SW480 (cell line): Measurements from ENCODE around the gene COL5A1.

Experiments used
- DNase-seq: peaks from one replicate; pipeline ENCODE4 v3.0.0-alpha.2; 2016; ENCODE audit warnings: low spot score

COL5A1 gene

DNA sequence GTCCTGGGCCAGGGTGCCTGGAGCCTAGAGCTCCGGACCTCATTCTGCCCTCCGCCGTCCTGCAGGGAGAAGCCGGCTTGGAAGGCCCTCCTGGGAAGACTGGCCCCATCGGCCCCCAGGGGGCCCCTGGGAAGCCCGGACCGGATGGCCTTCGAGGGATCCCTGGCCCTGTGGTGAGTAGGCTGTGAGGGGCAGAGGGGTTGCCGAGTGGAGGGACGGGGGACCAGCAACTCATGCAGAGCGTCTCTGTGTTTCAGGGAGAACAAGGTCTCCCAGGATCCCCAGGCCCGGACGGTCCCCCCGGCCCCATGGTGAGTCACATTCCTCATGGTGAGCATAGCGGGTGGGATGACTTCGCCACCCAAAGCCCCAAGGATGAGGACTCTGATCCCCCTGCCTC is 177.0 kb downstream of the COL5A1 start:
- no peak for DNase-seq

DNA sequence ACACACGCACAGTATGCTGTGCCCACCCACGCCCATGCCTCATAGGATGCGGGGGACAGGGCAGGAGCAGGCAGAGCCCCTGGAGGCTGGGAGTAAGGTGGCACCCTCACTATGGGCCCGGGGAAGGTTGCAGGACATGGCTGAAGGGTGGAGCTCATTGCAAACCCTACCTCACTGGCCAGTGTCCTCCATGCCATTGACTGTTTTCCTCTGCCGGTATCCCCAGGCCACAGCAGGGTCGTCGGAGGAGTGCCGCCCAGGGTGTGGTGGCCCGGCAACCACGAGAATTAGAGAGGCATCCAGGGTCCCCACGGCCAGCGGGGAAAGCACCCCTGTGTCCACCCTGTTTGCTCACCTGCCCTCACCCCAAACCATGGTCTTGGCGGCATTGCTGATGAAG is 179.3 kb downstream of the COL5A1 start:
- DNase-seq: no peak

DNA sequence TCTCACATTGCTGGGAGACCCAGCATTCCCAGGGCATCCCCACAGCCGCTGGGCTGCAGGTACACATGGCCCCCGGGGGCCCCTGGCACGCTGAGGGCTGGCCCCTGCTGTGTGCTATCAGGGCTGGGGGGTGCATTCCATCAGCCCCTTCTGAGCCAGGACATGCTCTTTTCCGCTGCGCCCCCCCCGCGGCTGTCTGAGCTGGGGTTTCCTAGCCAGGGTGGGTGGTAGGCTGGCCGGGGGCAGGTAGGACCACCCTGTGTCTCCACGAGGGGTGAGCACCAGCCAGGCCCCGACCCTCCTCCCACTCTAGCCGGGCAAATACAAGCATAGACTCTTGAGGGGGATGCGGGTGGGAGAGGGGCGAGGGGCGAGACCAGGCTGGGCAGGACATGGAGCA is 180.9 kb downstream of the COL5A1 start:
- DNase-seq: no peak

DNA sequence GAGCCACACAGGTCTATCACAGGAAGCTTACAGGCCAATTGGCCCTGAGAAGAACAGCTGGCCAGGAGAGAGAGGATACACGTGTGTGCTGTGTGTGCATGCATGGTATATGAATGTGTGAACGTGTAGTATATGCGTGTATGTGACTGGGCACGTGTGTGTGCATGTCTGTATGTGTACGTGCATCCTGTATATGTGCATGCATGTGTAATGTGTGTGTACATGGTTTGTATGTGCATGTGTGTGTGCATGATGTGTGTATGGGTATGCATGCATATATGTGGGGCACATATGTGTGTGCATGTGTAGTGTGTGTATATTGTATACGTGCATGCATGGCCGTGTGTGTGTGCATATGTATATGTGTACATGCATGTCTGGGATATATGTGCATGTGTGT is 182.0 kb downstream of the COL5A1 start:
- no peak for DNase-seq

DNA sequence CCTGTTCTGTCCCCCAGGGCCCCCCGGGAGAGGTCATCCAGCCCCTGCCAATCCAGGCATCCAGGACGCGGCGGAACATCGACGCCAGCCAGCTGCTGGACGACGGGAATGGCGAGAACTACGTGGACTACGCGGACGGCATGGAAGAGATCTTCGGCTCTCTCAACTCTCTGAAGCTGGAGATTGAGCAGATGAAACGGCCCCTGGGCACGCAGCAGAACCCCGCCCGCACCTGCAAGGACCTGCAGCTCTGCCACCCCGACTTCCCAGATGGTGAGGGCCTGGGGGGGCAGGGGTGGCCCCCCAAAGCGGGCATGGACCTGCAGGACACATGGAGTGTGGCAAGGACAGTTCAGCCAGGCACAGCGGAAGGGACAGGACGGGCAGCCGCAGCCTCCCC is 183.0 kb downstream of the COL5A1 start:
- no peak for DNase-seq

GRCh38 chr9:134825025-134825424 is 183.4 kb downstream of the COL5A1 start:
- DNase-seq: no peak

GRCh38 chr9:134826336-134827285 is 185.0 kb downstream of the COL5A1 start:
- DNase-seq: no peak

GRCh38 chr9:134827559-134827958 is 186.0 kb downstream of the COL5A1 start:
- DNase-seq: no peak

DNA sequence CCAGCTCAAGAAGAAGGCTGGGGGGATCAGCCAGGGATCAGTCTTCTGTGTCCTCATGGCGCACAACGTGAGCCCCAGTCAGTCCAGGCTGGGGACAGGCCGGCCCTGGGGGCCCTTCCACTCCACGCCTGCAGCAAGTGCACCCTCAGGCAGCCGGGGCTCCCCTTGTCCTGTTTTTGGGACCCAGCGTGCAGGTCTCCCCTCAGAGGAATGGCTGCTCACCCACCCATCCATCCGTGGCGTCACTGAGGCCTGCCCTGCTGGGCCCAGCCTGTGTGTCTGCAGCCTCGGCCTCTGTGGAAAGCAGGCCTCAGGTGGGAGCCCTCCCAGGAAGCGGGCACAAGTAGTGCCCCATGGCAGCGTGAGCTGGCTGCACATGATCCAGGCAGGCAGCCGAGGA is 186.4 kb downstream of the COL5A1 start:
- DNase-seq: no peak

DNA sequence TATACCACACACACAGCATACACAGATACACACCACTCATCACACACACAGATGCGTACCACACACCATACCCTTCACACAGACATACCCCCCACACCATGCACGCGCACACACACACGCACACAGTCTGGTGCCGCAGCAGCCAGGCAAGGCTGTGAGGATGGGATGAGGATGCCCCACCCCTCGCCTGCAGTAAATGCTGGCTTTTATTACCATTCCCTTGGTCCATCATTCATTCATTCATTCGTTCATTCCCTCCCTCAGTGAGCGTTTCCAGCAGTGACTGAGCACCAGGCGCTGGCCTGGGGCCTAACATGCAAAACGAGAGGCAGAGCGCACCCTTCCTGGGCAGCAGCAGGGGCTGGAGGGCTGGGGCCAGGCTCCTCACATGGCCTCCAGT is 187.3 kb downstream of the COL5A1 start:
- DNase-seq: no peak

DNA sequence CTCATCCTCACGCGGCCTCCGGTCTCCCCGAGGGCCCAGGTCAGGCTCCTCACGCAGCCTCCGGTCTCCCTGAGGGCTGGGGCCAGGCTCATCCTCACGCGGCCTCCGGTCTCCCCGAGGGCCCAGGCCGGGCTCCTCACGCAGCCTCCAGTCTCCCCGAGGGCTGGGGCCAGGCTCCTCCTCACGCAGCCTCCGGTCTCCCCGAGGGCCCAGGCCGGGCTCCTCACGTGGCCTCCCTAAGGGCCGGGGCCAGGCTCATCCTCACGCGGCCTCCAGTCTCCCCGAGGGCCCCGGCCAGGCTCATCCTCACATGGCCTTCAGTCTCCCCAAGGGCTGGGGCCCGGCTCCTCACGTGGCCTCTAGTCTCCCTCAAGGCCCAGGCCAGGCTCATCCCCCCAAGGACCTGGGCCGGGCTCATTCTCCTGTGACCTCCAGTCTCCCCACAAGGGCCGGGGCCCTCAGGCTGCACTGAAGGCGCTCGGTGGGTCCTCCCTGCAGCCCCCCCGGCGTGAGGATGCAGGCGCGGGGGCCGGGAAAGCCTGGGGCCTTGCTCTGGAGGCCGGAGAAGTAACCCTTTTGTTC is 187.8 kb downstream of the COL5A1 start:
- DNase-seq: no peak

DNA sequence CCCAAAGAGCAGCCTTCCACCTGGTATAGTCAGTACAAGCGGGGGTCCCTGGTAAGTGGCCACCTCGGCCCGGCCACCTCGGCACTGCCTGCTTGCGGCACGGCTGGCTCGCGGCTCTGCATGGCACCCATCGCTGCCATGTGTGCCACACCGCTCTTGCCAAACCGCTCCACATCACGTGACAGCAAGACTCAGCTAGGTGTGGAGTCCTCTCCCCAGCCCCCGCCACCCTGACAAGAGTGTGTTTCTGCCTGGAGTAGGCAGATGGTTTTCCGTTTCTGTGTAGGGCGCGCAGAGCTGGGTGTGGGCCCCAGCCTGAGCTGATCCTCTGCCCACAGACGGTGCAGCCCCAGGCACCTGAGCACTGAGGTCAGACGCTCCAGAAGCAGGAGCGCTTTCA is 188.5 kb downstream of the COL5A1 start:
- DNase-seq: no peak

DNA sequence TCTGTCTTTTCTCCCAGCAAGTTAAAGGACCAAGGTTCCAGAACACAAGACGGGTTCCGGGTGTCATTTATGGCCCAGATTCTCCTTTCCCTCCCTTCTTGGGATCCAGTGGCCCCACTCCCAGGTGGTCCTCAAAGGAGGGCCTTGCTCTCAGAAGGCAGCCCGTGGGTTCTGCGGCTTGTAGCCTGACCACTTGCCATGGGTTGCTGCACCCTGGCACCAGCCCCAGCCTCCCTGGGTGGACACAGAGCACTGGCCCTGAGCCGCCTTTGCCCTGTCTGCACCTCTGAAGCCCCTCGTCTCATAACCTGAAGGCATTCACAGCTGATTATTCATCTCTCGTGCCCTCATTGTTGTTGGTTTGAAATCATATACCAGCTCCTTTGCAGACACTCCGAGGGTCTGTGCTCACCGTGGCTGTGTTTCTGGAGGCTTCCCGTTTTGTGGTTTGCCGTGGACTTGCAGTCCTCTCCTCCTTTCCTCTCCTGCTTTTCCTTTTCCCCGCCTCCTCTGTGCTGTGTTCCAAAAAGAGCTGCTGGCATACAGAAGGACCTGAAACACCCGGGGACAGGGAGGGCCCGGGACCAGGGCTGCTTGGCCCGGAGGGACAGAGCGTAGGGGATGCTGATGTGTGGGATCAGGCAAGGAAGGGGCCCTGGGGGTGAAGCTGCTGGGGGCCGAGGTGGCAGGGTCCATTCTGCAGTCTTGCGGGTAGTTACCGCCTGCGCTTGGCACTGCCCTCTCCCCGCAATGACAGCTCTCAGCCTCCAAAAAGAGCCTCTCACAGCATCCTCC is 189.5 kb downstream of the COL5A1 start:
- DNase-seq: no peak

DNA sequence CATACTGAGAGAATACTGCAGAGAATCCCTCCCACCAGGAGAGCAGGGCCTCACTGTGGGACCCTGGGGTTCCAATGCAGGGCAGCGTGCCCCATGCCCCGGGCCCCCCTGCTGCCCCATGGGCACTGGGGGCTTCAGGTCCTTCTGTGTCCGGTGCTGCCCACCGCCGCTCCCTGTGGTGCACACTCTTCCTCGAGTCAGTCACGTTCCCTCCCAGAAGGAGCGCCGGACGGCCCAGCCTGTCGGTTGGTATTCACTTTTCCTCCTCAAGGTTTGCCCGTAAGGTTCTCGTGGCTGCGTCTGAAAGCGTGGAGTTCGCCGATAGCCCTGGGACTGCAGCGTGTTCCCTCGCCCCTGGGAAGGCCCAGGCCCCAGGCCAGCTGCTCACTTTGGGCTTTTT is 190.9 kb downstream of the COL5A1 start:
- DNase-seq: no peak

GRCh38 chr9:134833294-134833880 is 191.8 kb downstream of the COL5A1 start:
- DNase-seq: no peak

GRCh38 chr9:134834217-134834956 is 192.8 kb downstream of the COL5A1 start:
- no peak for DNase-seq

DNA sequence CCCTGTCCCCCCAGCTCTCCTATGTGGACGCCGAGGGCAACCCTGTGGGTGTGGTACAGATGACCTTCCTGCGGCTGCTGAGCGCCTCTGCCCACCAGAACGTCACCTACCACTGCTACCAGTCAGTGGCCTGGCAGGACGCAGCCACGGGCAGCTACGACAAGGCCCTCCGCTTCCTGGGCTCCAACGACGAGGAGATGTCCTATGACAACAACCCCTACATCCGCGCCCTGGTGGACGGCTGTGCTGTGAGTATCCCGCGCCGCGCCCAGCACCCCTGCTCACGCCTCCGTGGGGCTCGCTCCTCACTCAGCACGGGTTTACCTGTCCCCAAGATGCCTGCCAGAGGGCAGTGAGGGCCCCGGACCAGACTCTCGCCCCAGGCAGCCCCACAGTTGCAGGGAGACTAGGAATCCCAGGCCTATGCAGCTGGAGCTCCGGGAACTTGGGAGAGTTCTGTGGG is 193.4 kb downstream of the COL5A1 start:
- DNase-seq: no peak

DNA sequence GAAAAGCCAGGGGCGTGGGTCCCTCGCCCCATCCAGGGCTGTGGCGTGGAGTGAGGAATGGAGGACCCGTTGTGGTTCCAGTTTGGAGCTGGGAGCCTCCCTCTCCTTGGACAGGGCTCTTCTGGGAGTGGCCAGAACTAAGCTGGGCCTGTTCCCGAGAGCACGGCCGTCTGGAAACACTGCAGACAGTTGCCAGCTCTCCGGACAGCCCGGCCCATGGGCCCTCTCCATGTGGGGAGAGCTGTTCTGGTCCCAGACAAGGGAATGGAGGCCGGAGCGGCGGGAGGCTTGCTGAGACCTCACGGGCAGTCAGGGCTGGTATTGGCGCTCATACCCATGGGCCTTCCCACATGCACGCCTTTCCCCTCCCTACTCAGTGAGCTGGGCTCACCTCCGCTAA is 193.8 kb downstream of the COL5A1 start:
- DNase-seq: no peak

- DNase-seq: no peak
Observed at GRCh38 chr9:134835987-134836386, 194.4 kb downstream of the COL5A1 start.

DNA sequence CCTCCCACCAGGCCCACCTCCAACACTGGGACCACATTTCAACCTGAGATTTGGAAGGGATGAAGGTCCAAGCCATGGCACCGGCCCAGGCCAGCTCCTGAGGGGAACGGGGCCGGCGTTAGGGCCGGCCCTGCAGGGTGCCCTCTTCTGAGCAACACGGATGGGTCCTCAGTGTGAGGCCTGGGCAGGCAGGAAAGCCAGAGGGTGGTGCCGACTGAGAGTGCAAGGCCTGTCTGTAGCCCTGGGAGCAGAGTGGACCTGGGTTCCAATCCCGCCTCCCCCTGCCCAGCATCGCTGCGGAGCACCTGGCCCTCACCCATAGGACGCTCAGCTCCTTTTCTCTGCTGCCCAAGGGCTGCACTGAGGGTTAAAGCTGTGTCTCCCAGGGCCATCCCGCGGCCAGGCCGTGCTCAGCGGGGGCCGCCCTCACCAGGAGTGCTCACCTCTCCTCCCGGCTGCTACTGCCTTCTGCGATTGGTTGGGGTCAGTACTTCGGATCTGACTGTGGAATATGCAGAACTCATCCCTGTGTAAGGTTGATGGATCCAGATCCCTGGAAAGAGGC is 194.9 kb downstream of the COL5A1 start:
- DNase-seq: no peak

- no peak for DNase-seq
Observed at GRCh38 chr9:134837529-134837928, 195.9 kb downstream of the COL5A1 start.
